SK-N-SH (cell line): ENCODE results near the gene TMEM72.

Experiments used
- CTCF ChIP-seq: fragments of 200-600 bp; sonication (generic); IDR thresholded peaks from 2 replicates; pipeline ENCODE4 v1.6.1; 2017; ENCODE audit warnings: antibody characterized with exemption, mild to moderate bottlenecking, moderate library complexity
- USF1 ChIP-seq: IDR thresholded peaks from 2 replicates; pipeline ENCODE4 v1.4.0; 2012; ENCODE audit warnings: low read depth, borderline replicate concordance
- USF2 ChIP-seq: fragments of 150-350 bp; IDR thresholded peaks from 2 replicates; pipeline ENCODE4 v1.6.1; 2017; ENCODE audit warnings: antibody characterized with exemption, low read length, low read depth, borderline replicate concordance
- ZBTB33 ChIP-seq: IDR thresholded peaks from 2 replicates; pipeline ENCODE4 v1.4.0; 2012; ENCODE audit warnings: low read depth, borderline replicate concordance

- TF ChIP-seq CTCF (no peak), USF2 (no peak), USF1 (no peak), ZBTB33 (no peak)
Observed at GRCh38 chr10:44944354-44944753, 33.2 kb downstream of the TMEM72 start.
